GM12865 (cell line): ENCODE results near the gene DCAF15.
"Not testable (repeated sequence)": the region's sequence is repeated elsewhere in the genome, so short reads cannot be mapped to it uniquely, and the experiment has no call there.

ENCODE experiments used
- DNase-seq: peaks from one replicate; pipeline ENCODE4 v3.0.0; 2010; ENCODE audit warnings: low read depth
- H3K4me3 ChIP-seq: 2 replicates; pipeline ENCODE4 v1.5.1; 2011; ENCODE audit warnings: mild to moderate bottlenecking, low read depth, low read length, control low read depth
- TF ChIP-seq, protein P1 (sequence below): IDR thresholded peaks from 2 replicates; pipeline ENCODE4 v1.5.1; 2011; ENCODE audit warnings: low read length, control low read depth, low read depth, inconsistent platforms; ENCODE audit not compliant: insufficient read depth; ENCODE audit errors: missing control alignments

DCAF15 gene

GRCh38 chr19:13964776-13965175 is 12.5 kb downstream of the DCAF15 start:
- TF ChIP-seq, protein P1, sequence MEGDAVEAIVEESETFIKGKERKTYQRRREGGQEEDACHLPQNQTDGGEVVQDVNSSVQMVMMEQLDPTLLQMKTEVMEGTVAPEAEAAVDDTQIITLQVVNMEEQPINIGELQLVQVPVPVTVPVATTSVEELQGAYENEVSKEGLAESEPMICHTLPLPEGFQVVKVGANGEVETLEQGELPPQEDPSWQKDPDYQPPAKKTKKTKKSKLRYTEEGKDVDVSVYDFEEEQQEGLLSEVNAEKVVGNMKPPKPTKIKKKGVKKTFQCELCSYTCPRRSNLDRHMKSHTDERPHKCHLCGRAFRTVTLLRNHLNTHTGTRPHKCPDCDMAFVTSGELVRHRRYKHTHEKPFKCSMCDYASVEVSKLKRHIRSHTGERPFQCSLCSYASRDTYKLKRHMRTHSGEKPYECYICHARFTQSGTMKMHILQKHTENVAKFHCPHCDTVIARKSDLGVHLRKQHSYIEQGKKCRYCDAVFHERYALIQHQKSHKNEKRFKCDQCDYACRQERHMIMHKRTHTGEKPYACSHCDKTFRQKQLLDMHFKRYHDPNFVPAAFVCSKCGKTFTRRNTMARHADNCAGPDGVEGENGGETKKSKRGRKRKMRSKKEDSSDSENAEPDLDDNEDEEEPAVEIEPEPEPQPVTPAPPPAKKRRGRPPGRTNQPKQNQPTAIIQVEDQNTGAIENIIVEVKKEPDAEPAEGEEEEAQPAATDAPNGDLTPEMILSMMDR: no peak
- no peak for DNase-seq
- no peak overlapping the region for H3K4me3 ChIP-seq

- DNase-seq: no peak
- TF ChIP-seq, protein P1: no peak
- no peak overlapping the region for H3K4me3 ChIP-seq
Measured at GRCh38 chr19:13965377-13965896, 13.1 kb downstream of the DCAF15 start.

DNA sequence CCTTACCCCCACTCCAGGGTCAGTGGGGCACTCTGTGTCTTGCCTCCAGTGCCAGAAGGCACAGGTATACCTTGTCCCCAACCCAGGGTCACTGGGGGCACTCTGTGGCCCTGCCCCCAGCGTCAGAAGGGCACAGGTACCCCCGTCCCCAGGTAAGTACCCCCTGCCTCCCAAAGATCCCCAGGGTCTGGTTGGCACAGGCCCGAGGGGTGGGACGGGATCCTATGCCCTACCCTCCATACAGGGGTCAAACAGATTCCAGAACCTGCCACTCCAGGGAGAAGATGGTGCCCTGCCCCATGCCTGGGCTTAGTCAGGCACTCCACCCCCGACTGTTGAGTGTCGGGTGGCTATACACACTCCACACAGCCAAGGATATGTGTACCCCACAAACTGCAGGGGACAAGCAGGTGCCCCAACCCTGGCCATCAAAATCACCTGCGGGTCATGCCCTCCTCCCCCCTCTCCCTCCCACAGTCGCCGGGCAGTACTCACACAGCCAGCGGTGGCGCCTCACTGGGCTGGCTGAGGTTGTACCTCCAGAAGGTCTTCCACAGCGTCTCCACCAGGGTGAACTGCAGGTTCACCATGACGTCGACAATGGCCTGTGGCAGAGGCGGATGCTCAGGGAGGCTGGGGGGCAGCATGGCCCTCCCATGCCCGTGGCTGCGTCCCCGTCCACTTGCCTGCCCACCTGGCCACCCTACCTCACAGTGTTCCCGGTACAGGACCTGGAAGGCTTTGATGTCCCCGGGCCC is 13.8 kb downstream of the DCAF15 start:
- no peak for DNase-seq
- H3K4me3 ChIP-seq: no peak overlapping the region
- TF ChIP-seq, protein P1: no peak

- TF ChIP-seq, protein P1: no peak
- no peak for DNase-seq
- H3K4me3 ChIP-seq: no peak overlapping the region
Measured at GRCh38 chr19:13966684-13967128, 14.4 kb downstream of the DCAF15 start.

DNA sequence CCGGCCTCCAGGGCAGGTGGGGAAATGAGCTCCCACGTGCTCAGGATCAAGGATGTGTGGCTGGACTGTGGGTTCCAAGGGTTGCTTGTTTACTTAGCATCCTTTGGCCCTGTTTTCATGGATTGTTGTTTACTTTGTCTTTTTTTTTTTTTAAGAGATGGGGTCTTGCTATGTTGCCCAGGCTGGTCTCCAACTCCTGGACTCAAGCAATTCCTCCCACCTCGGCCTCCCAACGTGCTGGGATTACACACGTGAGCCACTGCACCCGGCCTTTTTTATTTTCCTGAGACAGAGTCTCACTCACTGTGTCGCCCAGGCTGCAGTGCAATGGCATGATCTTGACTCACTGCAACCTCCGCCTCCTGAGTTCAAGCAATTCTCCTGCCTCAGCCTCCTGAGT is 14.9 kb downstream of the DCAF15 start:
- not testable (repeated sequence) for H3K4me3 ChIP-seq, DNase-seq

GRCh38 chr19:13968383-13968935 is 16.1 kb downstream of the DCAF15 start:
- no peak for DNase-seq
- TF ChIP-seq, protein P1: no peak
- H3K4me3 ChIP-seq: no peak overlapping the region

DNA sequence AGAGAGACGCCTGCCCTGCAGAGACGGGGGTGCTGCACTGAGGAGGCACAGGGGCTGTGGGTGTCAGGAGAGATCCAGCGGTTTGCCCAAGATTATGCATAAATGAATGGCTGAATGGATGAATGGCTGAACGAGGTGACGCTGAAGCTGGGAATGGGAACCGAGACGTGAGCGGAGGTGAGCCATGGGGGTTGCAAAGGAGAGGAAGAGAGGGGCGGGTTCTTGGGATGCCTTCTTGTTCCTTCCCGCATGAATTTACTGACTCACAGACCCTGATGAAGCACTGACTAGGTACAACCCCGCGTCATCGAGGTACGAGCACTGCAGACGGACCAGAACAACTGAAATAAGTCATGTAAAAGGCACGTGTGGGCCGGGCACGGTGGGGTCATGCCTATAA is 16.7 kb downstream of the DCAF15 start:
- no peak for DNase-seq
- TF ChIP-seq, protein P1: no peak
- no peak overlapping the region for H3K4me3 ChIP-seq
